NCI-H69 (cell line): Measurements from ENCODE around the gene WASF2.
A peak's percentile ranks its signal among the peaks of the same experiment; 100 is the strongest.

ENCODE experiments used
- DNase-seq: peaks from one replicate; lab custom pipeline; 2025; lab: John Stamatoyannopoulos, UW

The WASF2 gene

GRCh38 chr1:27377760-27378495 is 112.0 kb downstream of the WASF2 start:
- DNase-seq, result peak; percentile 29

GRCh38 chr1:27374362-27375086 is 115.4 kb downstream of the WASF2 start, which contains the start of gene FCN3:
Gene FCN3 (minus strand): TSS chr1:27374824. CDS start chr1:27374818, 6 bp downstream.
- DNase-seq, result no peak

GRCh38 chr1:27372808-27373690 is 116.9 kb downstream of the WASF2 start:
- no peak for DNase-seq

- DNase-seq, result no peak
Observed at GRCh38 chr1:27372022-27372807, 117.8 kb downstream of the WASF2 start.

- DNase-seq, result no peak
Observed at GRCh38 chr1:27368869-27369582, 120.9 kb downstream of the WASF2 start.

GRCh38 chr1:27367160-27367650 is 122.8 kb downstream of the WASF2 start:
- DNase-seq, result no peak

- peak; percentile 73 for DNase-seq
Observed at GRCh38 chr1:27366411-27367159, 123.4 kb downstream of the WASF2 start, which contains the start of gene MAP3K6. Gene MAP3K6 (minus strand): TSS chr1:27366961. CDS start chr1:27366597, 364 bp downstream.

- peak; percentile 71 for DNase-seq
Observed at GRCh38 chr1:27366113-27366410, 123.9 kb downstream of the WASF2 start.

- DNase-seq, result peak; percentile 84
Observed at GRCh38 chr1:27365372-27366112, 124.4 kb downstream of the WASF2 start.

GRCh38 chr1:27364696-27365371 is 125.1 kb downstream of the WASF2 start:
- DNase-seq, result no peak

GRCh38 chr1:27363766-27364695 is 125.9 kb downstream of the WASF2 start:
- no peak for DNase-seq

GRCh38 chr1:27361553-27361952 is 128.4 kb downstream of the WASF2 start:
- DNase-seq, result no peak

GRCh38 chr1:27361044-27361402 is 128.9 kb downstream of the WASF2 start:
- no peak for DNase-seq

- DNase-seq, result no peak
Observed at GRCh38 chr1:27360159-27361043, 129.6 kb downstream of the WASF2 start.

- DNase-seq, result no peak
Observed at GRCh38 chr1:27359822-27360158, 130.2 kb downstream of the WASF2 start.

GRCh38 chr1:27358928-27359313 is 131.0 kb downstream of the WASF2 start:
- DNase-seq, result no peak
